GM19463 (cell line): ENCODE results near the gene INPP5A.
"Not testable (repeated sequence)": the region's sequence is repeated elsewhere in the genome, so short reads cannot be mapped to it uniquely, and the experiment has no call there.

Experiments used
- ATAC-seq: cut with Tn5 transposase; IDR thresholded peaks from one replicate; pipeline ENCODE4 v1.9.1; 2021; ENCODE audit warnings: mild to moderate bottlenecking, moderate library complexity; ENCODE audit not compliant: unreplicated experiment

INPP5A gene

GRCh38 chr10:132825783-132826523 is 288.4 kb downstream of the INPP5A start:
- ATAC-seq: not testable (repeated sequence)

- no peak for ATAC-seq
Measured at GRCh38 chr10:132826524-132827422, 289.2 kb downstream of the INPP5A start.

GRCh38 chr10:132827423-132827789 is 289.8 kb downstream of the INPP5A start:
- no peak for ATAC-seq

- ATAC-seq: no peak
Measured at GRCh38 chr10:132827861-132828539, 290.4 kb downstream of the INPP5A start.

- no peak for ATAC-seq
Measured at GRCh38 chr10:132828681-132829080, 291.1 kb downstream of the INPP5A start.

- ATAC-seq: no peak
Measured at GRCh38 chr10:132829403-132829802, 291.8 kb downstream of the INPP5A start.

- ATAC-seq: no peak
Measured at GRCh38 chr10:132832186-132832969, 294.8 kb downstream of the INPP5A start.
